GM19397 (cell line): ENCODE measurements around the gene NEXMIF.
"Not testable (repeated sequence)": the region's sequence is repeated elsewhere in the genome, so short reads cannot be mapped to it uniquely, and the experiment has no call there.

Source experiments
- ATAC-seq: cut with Tn5 transposase; IDR thresholded peaks from one replicate; pipeline ENCODE4 v1.9.1; 2021; ENCODE audit warnings: mild to moderate bottlenecking, moderate library complexity; ENCODE audit not compliant: unreplicated experiment

NEXMIF gene

GRCh38 chrX:74797338-74797887, 127.8 kb downstream of the NEXMIF start:
- ATAC-seq: no peak

GRCh38 chrX:74788545-74789086, 136.6 kb downstream of the NEXMIF start:
- no peak for ATAC-seq

GRCh38 chrX:74784629-74785028, 140.6 kb downstream of the NEXMIF start:
- no peak for ATAC-seq

GRCh38 chrX:74781507-74782034, 143.7 kb downstream of the NEXMIF start:
- no peak for ATAC-seq

- ATAC-seq: no peak
Observed at GRCh38 chrX:74779175-74779574, 146.1 kb downstream of the NEXMIF start.

GRCh38 chrX:74774988-74775387, 150.3 kb downstream of the NEXMIF start:
- ATAC-seq: no peak

- no peak for ATAC-seq
Observed at GRCh38 chrX:74736450-74736849, 188.8 kb downstream of the NEXMIF start.

GRCh38 chrX:74705269-74705668, 220.0 kb downstream of the NEXMIF start:
- ATAC-seq: no peak

GRCh38 chrX:74701343-74701742, 223.9 kb downstream of the NEXMIF start:
- not testable (repeated sequence) for ATAC-seq

GRCh38 chrX:74684466-74684865, 240.8 kb downstream of the NEXMIF start:
- no peak for ATAC-seq
